Heart right ventricle (tissue), 16 donors: ENCODE results near the gene APOLD1. TPM values are rescaled to one million over a fixed set of nuclear protein-coding genes. Genes with fewer than 3 reads are reported as not detected.

Experiments
- ATAC-seq, 8 donors: fragments of 200-7000 bp; cut with Tn5 transposase; one replicate each; pipeline ENCODE4 v1.9.1; 2020; ENCODE audit warnings: mild to moderate bottlenecking in 8 of 8, moderate library complexity in 8 of 8, moderate number of reproducible peaks in 1 of 8
- DNase-seq, 2 donors: peaks; one replicate each; pipeline ENCODE4 v3.0.0-alpha.2; 2020
- H3K27ac ChIP-seq, 10 donors: fragments of 200-600 bp; sonication (generic) in 2 of 10; one replicate each; pipeline versions ENCODE4 v1.5.0 to v1.8.0; 2020 to 2022; ENCODE audit warnings: mild to moderate bottlenecking in 3 of 10
- H3K27me3 ChIP-seq, 7 donors: fragments of 200-600 bp; one replicate each; pipeline ENCODE4 v1.8.0; 2021 to 2022; ENCODE audit warnings: mild to moderate bottlenecking in 2 of 7
- H3K36me3 ChIP-seq, 9 donors: fragments of 200-600 bp; sonication (generic) in 1 of 9; one replicate each; pipeline versions ENCODE4 v1.5.0 to v1.8.0; 2020 to 2022; ENCODE audit warnings: mild to moderate bottlenecking in 2 of 9
- H3K4me1 ChIP-seq, 9 donors: fragments of 200-600 bp; sonication (generic) in 1 of 9; one replicate each; pipeline versions ENCODE4 v1.5.0 to v1.8.0; 2020 to 2022; ENCODE audit warnings: mild to moderate bottlenecking in 4 of 9
- H3K4me3 ChIP-seq, 10 donors: fragments of 200-600 bp; sonication (generic) in 2 of 10; one replicate each; pipeline versions ENCODE4 v1.5.0 to v1.8.0; 2020 to 2022; ENCODE audit warnings: mild to moderate bottlenecking in 7 of 10, moderate library complexity in 2 of 10
- H3K9me3 ChIP-seq, 11 donors: fragments of 200-600 bp in 10 of 11; sonication (generic) in 2 of 11; one replicate each; pipeline versions ENCODE4 v1.5.0 to v1.8.0; 2013 to 2022; ENCODE audit warnings: mild to moderate bottlenecking in 2 of 11, control low read depth in 1 of 11, moderate library complexity in 1 of 11
- WGBS, 2 donors: extraction: QIAGEN DNeasy Blood & Tissue Kit; methylation state at CpG; one replicate each; pipeline ENCODE4 v1.1.7; 2013; ENCODE audit warnings: inconsistent platforms in 1 of 2; 5-methylcytosine and 5-hydroxymethylcytosine counted together
- intact Hi-C, 10 donors: fragments of 100-400 bp; cut with DNase I; formaldehyde crosslinking; loops; one replicate each; pipeline versions ENCODE4 v1.11.1 to v1.14.2; 2022
- polyA plus RNA-seq, 2 donors: library from polyadenylated mRNA; stranded (reverse); fragments of 200-250 nt; gene quantifications; one replicate each; pipeline ENCODE4 v1.2.3, GENCODE V29; 2013
- total RNA-seq, 10 donors: library from RNA; stranded (reverse); fragmentation: NEBNext Ultra II Directional in 3 of 10; extraction: Animal tissue kit (Norgen Biotek cat#: 25700) in 3 of 10; gene quantifications; one replicate each; pipeline versions ENCODE4 v1.2.1 to v1.2.4, GENCODE V29; 2021 to 2023
- TF ChIP-seq, protein P1 (sequence below), 9 donors: fragments of 200-600 bp; sonication (generic) in 2 of 9; IDR thresholded peaks; one replicate each; pipeline versions ENCODE4 v1.5.0 to v1.8.0; 2021 to 2022; ENCODE audit warnings: antibody characterized with exemption in 9 of 9, mild to moderate bottlenecking in 5 of 9, moderate library complexity in 1 of 9
- donor health status: Arrhythmogenic right ventricular cardiomyopathy.
- donor health status: ischemic (EF 13 %, LVEDD 7.1; RV severe dilation, severe dysfunction).
- donor health status: healthy with polysubstance abuse.
- donor health status: DM: no; HTN: yes; CAD: no.
- donor health status: DM: no; HTN: no; CAD: no.
- donor health status: ischemic (EF 25% LVEDD 6.9; RV normal size, moderate dysfunction).
- donor health status: ischemic (EF 25% LVEDD 5.7; RV mildly dilated, moderate dysfunction).
- donor health status: healthy.
- donor health status: DM: yes; HTN: yes; CAD: no.
- donor health status: Ischemic cardiomyopathy.
- donor health status: ischemic (EF 35%, LVEDD 5.7; RV mildly dilated, moderate dysfunction).
- donor health status: nonischemic (EF 11% LVEDD 7.7; RV severe dilation, severe dysfunction).
- donor health status: DM: yes; HTN: yes; CAD: no.
- donor health status: PGD.
- donor health status: ischemic (EF 29% LVEDD 5.4; RV normal size, mild dysfunction).
- donor health status: nonischemic (EF 23%, LVEDD 6.1; RV moderate dilation, normal function).

Gene APOLD1
- total and polyA plus RNA-seq, 12 donors, result 11.1 to 98.8 (median 20.6) TPM

DNA sequence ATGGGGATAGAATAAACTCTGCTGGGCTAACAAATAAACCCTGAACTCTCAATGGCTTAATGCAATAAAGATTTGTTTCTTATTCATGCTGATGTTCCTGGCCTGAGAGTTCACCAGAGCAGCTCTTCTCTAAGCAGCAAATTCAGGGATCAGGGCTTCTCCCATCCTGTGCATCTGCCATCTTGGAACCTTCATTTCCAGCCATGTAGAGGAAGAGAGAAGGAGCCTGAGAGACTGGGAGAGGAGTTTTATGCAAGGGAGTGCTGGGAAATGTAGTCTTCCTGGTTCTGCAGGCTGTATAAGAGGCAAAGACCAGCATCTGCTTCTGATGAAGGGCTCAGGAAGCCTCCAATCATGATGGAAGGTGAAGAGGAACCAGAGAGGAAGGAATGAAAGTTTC, 20.6 kb upstream of the APOLD1 start:
- ATAC-seq (no peak), DNase-seq (no peak)
- intact Hi-C loops, result no loop called here
- Histone ChIP-seq H3K9me3 (peaks cover 0 to 16% (median 4%) of the 10 kb centered on the region in 11 donors), H3K27me3 (no peaks in the 10 kb centered on the region), H3K36me3 (no peaks in the 10 kb centered on the region), H3K27ac (no peak overlapping the region), H3K4me3 (no peak overlapping the region), H3K4me1 (no peaks in the 10 kb centered on the region)
- TF ChIP-seq, protein P1, sequence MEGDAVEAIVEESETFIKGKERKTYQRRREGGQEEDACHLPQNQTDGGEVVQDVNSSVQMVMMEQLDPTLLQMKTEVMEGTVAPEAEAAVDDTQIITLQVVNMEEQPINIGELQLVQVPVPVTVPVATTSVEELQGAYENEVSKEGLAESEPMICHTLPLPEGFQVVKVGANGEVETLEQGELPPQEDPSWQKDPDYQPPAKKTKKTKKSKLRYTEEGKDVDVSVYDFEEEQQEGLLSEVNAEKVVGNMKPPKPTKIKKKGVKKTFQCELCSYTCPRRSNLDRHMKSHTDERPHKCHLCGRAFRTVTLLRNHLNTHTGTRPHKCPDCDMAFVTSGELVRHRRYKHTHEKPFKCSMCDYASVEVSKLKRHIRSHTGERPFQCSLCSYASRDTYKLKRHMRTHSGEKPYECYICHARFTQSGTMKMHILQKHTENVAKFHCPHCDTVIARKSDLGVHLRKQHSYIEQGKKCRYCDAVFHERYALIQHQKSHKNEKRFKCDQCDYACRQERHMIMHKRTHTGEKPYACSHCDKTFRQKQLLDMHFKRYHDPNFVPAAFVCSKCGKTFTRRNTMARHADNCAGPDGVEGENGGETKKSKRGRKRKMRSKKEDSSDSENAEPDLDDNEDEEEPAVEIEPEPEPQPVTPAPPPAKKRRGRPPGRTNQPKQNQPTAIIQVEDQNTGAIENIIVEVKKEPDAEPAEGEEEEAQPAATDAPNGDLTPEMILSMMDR (IDR thresholded peaks at IDR 0.05), result no peak

DNA sequence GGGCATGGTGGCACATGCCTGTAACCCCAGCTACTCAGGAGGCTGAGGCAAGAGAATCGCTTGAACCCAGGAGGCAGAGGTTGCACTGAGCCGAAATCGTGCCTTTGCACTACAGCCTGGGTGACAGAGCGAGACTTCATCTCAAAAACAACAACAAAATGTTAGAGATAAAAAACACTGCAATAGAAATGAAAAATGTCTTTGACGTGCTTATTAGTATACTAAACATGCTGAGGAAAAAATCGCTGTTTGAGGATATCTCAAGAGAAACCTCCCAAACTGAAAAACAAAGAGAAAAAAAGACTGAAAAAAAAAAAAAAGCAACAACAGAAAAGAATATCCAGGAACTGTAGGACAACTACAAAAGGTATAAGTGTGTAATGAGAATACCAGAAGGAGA, 15.2 kb upstream of the APOLD1 start:
- no peak for ATAC-seq
- Histone ChIP-seq H3K27me3 (no peaks in the 10 kb centered on the region), H3K36me3 (no peaks in the 10 kb centered on the region), H3K4me1 (no peaks in the 10 kb centered on the region), H3K9me3 (peaks cover 0 to 31% (median 10%) of the 10 kb centered on the region in 11 donors), H3K4me3 (no peak overlapping the region), H3K27ac (no peak overlapping the region)
- 96 to 98% methylated on average over 6 of the region's 6 CpGs for WGBS, 2 donors
- intact Hi-C loops, result no loop called here
- DNase-seq, result no peak
- TF ChIP-seq, protein P1 (IDR thresholded peaks at IDR 0.05), result no peak

DNA sequence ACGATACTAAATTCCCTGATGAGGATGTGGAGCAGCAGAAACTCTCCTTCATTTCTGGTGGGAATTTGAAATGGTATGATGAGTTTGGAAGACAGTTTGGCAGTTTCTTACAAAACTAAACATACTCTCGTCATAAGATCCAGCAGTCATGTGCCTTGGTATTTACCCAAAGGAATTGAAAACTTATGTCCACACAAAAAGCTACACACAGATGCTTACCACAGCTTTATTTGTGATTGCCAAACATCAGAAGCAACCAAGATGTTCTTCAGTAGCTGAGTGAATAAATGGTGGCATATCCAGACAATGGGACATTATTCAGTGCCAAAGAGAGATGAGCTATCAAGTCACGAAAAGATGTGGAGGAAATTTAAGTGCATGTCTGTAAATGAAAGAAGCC, 10.7 kb upstream of the APOLD1 start:
- Histone ChIP-seq H3K4me3 (no peak overlapping the region), H3K27me3 (no peaks in the 10 kb centered on the region), H3K9me3 (peaks cover 0 to 16% (median 7%) of the 10 kb centered on the region in 11 donors), H3K27ac (no peak overlapping the region), H3K36me3 (no peaks in the 10 kb centered on the region), H3K4me1 (peaks cover 0 to 9% (median 6%) of the 10 kb centered on the region in 9 donors)
- 88 to 91% methylated on average over 3 of the region's 3 CpGs for WGBS, 2 donors
- TF ChIP-seq, protein P1 (IDR thresholded peaks at IDR 0.05), result no peak
- DNase-seq, result no peak
- ATAC-seq, result no peak
- intact Hi-C loops, result no loop called here

DNA sequence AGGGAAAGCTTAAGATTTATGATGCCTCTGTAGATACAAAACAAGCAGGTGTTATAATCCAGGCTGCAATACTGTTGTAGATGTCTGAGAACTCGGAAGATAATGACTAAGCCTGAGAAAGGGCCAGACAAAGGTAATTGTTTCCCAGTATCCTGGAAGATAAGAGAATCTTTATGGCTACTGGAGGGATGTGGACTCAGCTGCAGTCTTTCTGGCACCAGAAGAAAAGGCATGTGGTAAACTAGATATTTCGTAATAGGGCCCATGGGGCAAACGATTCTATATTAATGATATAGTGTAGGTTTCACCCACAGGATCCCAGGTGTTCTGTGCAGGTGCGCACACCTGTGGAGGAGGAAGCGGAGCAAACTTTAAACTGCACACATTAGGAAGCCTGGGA, 9.2 kb upstream of the APOLD1 start:
- intact Hi-C loops, result no loop called here
- no peak overlapping the region for H3K4me3 ChIP-seq
- no peak overlapping the region for H3K27ac ChIP-seq
- TF ChIP-seq, protein P1 (IDR thresholded peaks at IDR 0.05), result no peak
- no peaks in the 10 kb centered on the region for H3K27me3 ChIP-seq
- no peaks in the 10 kb centered on the region for H3K36me3 ChIP-seq
- DNase-seq (no peak), ATAC-seq (peak in 3 of 8 donors; percentile 38 to 66 (median 47))
- 68 to 75% methylated on average over 5 of the region's 5 CpGs for WGBS, 2 donors
- H3K9me3 ChIP-seq, result peaks cover 0 to 2% (median 0%) of the 10 kb centered on the region in 11 donors
- peaks cover 0 to 14% (median 9%) of the 10 kb centered on the region in 9 donors for H3K4me1 ChIP-seq
